ENCODE measurements around the gene MKS1.

GRCh38 chr17:58166682-58167081 lies 52.4 kb downstream of the MKS1 start, which contains the start of gene OR4D2:
- no peak for TF ChIP-seq CTCF (conservative IDR thresholded peaks at IDR 0.05; ENCODE audit: low read length)
- TF ChIP-seq EZH2phosphoT487 (IDR thresholded peaks at IDR 0.05; ENCODE audit: borderline replicate concordance): no peak
